Measurements from ENCODE around the gene DIP2C.

DNA sequence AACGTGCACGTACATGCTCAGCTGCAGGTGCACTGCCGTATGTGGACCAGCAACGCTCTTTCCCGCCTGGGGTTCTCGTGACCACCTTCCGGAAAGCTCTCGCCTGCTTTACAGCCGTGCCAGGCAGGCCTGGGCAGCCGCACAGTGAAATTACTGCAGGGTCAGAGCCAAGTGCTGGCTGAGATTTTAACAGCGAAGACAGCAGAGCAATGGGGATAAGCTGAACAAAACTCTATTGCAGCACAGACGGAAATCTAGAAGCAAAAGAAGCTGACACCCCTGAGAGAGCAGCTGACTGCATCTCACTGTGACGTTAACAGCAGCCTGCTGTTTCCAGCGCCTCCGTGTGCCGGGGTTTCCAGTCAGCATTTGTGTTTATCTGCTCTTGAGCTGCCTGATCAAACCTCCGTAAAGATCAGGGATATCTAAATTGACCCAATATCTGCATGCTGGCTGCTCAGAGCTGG, 179.0 kb downstream of the DIP2C start:
- TF ChIP-seq EZH2phosphoT487 (IDR thresholded peaks at IDR 0.05) = no peak
- TF ChIP-seq, protein P1, sequence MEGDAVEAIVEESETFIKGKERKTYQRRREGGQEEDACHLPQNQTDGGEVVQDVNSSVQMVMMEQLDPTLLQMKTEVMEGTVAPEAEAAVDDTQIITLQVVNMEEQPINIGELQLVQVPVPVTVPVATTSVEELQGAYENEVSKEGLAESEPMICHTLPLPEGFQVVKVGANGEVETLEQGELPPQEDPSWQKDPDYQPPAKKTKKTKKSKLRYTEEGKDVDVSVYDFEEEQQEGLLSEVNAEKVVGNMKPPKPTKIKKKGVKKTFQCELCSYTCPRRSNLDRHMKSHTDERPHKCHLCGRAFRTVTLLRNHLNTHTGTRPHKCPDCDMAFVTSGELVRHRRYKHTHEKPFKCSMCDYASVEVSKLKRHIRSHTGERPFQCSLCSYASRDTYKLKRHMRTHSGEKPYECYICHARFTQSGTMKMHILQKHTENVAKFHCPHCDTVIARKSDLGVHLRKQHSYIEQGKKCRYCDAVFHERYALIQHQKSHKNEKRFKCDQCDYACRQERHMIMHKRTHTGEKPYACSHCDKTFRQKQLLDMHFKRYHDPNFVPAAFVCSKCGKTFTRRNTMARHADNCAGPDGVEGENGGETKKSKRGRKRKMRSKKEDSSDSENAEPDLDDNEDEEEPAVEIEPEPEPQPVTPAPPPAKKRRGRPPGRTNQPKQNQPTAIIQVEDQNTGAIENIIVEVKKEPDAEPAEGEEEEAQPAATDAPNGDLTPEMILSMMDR (IDR thresholded peaks at IDR 0.05) = no peak
- TF ChIP-seq EZH2 (IDR thresholded peaks at IDR 0.05) = no peak

All from neural progenitor cell (in vitro differentiated cells).